Frontal cortex (tissue), 4 donors: Measurements from ENCODE around the gene ISG20L2. TPM values are rescaled to one million over a fixed set of nuclear protein-coding genes. Genes with fewer than 3 reads are reported as not detected.

Experiments
- DNase-seq, 2 donors: peaks; one replicate each; pipeline ENCODE4 v3.0.0; 2012; ENCODE audit warnings: low spot score in 2 of 2
- FAIRE-seq: peaks from 2 replicates; lab custom pipeline; 2012; peaks lifted over from hg19 to GRCh38; lab: Jason Lieb, UNC
- total RNA-seq: library from RNA; depleted of rRNA; stranded (reverse); fragments of >200 nt; gene quantifications from one replicate; pipeline ENCODE4 v1.2.3, GENCODE V29; 2014
- donor health status: control.
- donor health status: control.
- donor health status: control.

Gene ISG20L2
- total RNA-seq, 1 donor from 2014 or later: 7.3 TPM

GRCh38 chr1:156676114-156676819 lies 52.3 kb downstream of the ISG20L2 start:
- no peak for DNase-seq
- FAIRE-seq: no peak

DNA sequence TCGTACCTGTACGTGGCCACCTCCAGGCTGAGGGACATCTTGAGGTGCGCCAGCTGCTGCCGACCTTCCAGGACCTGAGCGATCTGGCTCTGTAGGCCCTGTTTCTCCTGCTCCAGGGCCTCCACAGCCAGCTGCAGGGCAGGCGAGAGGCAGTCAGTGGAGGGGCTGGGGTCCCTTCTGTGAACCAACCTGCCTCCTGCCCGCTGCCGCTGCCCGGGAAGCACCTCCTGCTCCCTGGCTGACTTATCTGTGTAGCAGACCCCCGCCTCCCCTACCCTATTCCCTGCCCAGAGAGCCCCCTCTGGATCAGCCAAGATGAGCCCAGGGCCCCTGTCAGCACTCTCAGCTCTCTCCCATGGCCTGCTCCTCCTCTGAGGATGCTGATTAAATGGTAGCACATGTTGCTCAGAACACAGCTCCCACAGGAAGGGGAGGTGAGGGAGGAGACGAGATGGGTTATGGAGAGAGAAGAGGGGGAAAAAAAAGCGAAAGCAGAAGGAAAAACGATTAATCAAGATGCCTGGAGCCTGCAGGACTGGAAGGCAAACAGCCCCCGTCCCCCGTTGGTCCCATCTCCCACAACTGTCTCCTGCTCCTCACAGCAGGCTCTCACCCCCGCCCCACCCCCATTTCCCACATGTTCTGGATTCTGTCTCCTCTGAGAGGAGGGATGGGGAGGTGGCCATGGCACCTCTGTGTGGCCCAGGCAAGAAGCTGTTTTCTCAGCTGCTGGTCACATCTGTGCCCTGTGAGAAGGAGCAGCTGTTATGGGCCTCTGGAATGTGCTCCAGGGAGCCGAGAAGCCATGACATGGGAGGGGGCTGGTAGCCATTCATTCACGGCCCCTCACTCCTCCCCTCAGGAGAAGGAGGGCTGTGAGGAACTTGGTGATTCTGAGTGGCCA lies 53.1 kb downstream of the ISG20L2 start:
- peak in 1 of 2 donors; percentile 48 for DNase-seq
- no peak for FAIRE-seq

- no peak for DNase-seq
- FAIRE-seq: no peak
These were observed 55.0 kb downstream of the ISG20L2 start for GRCh38 chr1:156673387-156674121.

Other genes with a start within 250 kb of the ISG20L2 start
- 4.9 TPM for gene MEF2D, start 228.0 kb downstream of the ISG20L2 start, total RNA-seq
- gene IQGAP3, start 156.2 kb downstream of the ISG20L2 start, total RNA-seq: 1.2 TPM
- gene TTC24, start 149.0 kb downstream of the ISG20L2 start, total RNA-seq: not detected
- gene NAXE, start 137.0 kb downstream of the ISG20L2 start, total RNA-seq: 34.6 TPM
- gene GPATCH4, start 127.3 kb downstream of the ISG20L2 start, total RNA-seq: 5.7 TPM
- gene HAPLN2, start 109.4 kb downstream of the ISG20L2 start, total RNA-seq: 0.41 TPM
- gene BCAN, start 86.6 kb downstream of the ISG20L2 start, total RNA-seq: 52.2 TPM
- 43.2 TPM for gene NES, start 51.4 kb downstream of the ISG20L2 start, total RNA-seq
- gene CRABP2, start 23.2 kb downstream of the ISG20L2 start, total RNA-seq: 7.7 TPM
- gene METTL25B, start 297 bp downstream of the ISG20L2 start, total RNA-seq: 5.7 TPM
- gene MRPL24, start 12.3 kb upstream of the ISG20L2 start, total RNA-seq: 14.7 TPM
- gene HDGF, start 22.9 kb upstream of the ISG20L2 start, total RNA-seq: 63.6 TPM
- 14.3 TPM for gene PRCC, start 38.8 kb upstream of the ISG20L2 start, total RNA-seq
- 0.41 TPM for gene SH2D2A, start 88.1 kb upstream of the ISG20L2 start, total RNA-seq
- under 0.01 TPM for gene INSRR, start 130.4 kb upstream of the ISG20L2 start, total RNA-seq
- gene NTRK1, start 132.1 kb upstream of the ISG20L2 start, total RNA-seq: 0.41 TPM
- gene PEAR1, start 165.0 kb upstream of the ISG20L2 start, total RNA-seq: 0.41 TPM
- gene LRRC71, start 191.9 kb upstream of the ISG20L2 start, total RNA-seq: not detected